GM12801 (cell line): ENCODE measurements around the gene VSIG10L2.

Experiments used
- TF ChIP-seq, protein P1 (sequence below): IDR thresholded peaks from one replicate; pipeline ENCODE4 v1.5.1; 2011; ENCODE audit warnings: control low read depth; ENCODE audit not compliant: insufficient read length; ENCODE audit errors: extremely low read depth

VSIG10L2 gene

DNA sequence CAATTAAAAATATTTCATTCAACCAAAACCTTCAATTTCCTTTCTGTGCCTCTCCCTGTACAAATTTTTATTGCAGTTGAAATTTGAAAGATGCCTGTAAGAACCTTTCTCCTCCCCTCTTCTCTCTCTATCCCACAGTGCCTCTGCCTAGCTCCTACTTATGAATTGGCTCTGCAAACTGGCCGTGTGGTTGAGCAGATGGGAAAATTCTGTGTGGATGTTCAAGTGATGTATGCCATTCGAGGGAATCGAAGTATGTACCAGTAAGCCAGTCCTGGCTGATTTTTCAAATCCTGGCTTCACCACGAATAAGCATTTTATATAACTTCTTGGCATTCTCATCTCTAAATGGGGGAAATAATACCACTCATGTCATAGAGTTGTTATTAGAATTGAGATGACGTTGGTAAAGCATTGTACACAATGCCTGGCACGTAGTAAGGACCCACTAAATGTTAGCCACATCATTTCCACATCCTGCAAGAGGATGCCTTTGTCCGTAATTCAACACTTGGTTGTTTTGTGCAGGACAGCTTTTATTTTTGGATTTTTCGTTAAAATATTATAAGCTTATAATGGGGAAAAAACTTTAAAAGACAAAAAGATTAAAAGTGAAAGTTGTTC, 35.5 kb upstream of the VSIG10L2 start:
- TF ChIP-seq, protein P1, sequence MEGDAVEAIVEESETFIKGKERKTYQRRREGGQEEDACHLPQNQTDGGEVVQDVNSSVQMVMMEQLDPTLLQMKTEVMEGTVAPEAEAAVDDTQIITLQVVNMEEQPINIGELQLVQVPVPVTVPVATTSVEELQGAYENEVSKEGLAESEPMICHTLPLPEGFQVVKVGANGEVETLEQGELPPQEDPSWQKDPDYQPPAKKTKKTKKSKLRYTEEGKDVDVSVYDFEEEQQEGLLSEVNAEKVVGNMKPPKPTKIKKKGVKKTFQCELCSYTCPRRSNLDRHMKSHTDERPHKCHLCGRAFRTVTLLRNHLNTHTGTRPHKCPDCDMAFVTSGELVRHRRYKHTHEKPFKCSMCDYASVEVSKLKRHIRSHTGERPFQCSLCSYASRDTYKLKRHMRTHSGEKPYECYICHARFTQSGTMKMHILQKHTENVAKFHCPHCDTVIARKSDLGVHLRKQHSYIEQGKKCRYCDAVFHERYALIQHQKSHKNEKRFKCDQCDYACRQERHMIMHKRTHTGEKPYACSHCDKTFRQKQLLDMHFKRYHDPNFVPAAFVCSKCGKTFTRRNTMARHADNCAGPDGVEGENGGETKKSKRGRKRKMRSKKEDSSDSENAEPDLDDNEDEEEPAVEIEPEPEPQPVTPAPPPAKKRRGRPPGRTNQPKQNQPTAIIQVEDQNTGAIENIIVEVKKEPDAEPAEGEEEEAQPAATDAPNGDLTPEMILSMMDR = no peak

- TF ChIP-seq, protein P1 = no peak
Measured at GRCh38 chr11:125916683-125917347, 29.0 kb upstream of the VSIG10L2 start.

- TF ChIP-seq, protein P1 = no peak
Measured at GRCh38 chr11:125918140-125918840, 27.6 kb upstream of the VSIG10L2 start.

DNA sequence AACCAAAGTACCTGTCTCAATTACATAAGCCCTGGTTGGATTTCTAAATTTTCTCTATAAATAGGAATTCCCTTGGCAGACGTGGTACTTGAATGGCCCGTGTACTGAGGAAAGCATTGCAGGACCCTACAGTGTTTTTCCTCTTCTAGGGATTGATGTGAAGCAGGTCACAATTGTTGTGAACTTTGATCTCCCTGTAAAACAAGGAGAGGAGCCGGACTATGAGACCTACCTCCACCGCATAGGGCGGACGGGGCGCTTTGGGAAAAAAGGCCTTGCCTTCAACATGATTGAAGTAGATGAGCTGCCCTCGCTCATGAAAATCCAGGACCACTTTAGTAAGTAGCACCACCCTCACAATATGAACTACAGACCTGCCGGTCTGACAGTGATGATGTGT, 24.8 kb upstream of the VSIG10L2 start:
- TF ChIP-seq, protein P1 = no peak

DNA sequence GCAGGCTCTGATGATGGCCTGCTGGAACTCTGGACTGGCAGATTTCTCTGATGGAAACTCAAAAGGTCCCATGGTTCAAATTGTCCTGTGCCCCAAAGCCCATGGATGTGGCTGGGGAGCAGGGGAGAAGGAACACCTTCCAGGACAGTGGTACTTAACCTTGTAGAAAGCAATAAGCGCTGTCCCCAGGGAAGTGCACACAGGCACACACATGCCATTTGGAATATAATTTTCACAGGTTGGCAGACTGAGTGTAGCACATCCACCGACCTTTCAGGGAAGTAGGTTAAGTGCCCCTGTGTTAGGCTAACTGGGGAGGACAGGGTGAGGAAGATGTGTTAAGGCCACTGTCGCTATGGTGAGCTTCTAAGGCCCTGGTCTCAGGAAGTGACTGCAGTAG, 23.7 kb upstream of the VSIG10L2 start:
- TF ChIP-seq, protein P1 = no peak

DNA sequence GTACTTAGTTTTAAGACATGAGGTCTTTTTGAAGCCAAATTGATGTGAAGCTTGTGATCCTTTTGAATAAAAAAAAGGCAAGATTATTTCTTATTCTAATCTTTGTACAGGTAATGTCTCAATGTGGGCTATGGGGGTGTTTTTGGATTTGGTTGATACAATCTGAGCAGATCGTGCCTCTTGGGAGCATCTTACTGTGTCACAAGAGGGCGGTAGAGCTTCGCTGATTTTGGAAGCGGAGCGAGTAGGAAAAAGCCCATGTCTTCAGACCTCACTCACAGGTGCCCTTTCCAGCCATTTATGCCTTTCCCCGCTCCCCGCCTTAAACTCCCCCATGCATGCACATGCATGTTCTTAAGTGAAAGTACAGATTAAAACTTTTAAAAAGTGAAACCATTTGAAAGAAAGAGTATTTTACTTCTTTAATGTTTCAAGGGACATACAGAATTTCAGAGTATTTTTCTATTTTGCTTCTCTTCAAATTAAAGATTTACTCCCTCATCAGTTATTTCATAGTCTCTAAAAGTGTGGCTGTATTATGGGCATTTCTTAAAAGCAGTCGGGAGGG, 22.7 kb upstream of the VSIG10L2 start:
- TF ChIP-seq, protein P1 = no peak

DNA sequence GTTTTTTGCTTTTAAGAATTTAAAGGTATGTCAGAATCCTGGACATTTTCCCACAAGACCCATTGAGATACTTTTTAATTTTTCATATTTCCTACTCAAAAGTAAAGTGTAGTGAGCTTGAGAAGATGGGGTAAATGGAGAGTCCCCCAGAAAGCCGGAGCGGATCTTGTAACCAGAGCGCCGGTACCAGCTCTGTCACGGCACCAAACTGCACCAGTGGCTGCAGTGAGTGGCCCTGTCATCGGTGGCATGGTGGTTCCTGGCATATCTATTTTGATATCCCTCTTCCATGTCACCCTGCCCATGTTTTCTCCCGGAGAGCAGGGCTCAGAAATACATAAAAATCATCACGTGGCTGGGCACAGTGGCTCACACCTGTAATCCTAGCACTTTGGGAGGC, 22.2 kb upstream of the VSIG10L2 start:
- TF ChIP-seq, protein P1 = no peak
